WTC11 (cell line): ENCODE measurements around the gene CGB7. TPM values are rescaled to one million over a fixed set of nuclear protein-coding genes. Genes with fewer than 3 reads are reported as not detected.

Source experiments
- ATAC-seq: fragments of 200-7000 bp; cut with Tn5 transposase; 2 replicates; pipeline ENCODE4 v1.10.0; 2021; ENCODE audit warnings: mild to moderate bottlenecking, moderate library complexity
- CTCF ChIA-PET: fragments of 300-600 bp; sonication (Branson Sonifier 250); formaldehyde crosslinking; loops from one replicate; lab custom pipeline; 2021; ENCODE audit warnings: antibody characterized with exemption; lab: Charles Lee
- POLR2A ChIA-PET: fragments of 350-600 bp; sonication (Branson Sonifier 250); formaldehyde crosslinking; loops from one replicate; lab custom pipeline; 2021; ENCODE audit warnings: antibody characterized with exemption; lab: Charles Lee
- DNase-seq: peaks from one replicate; pipeline ENCODE4 v3.0.0; 2021; ENCODE audit warnings: low spot score
- H3K27ac Mint-ChIP-seq: 2 replicates; pipeline ENCODE4 v1.8.0; 2021; ENCODE audit warnings: mixed read lengths
- H3K27me3 Mint-ChIP-seq: 2 replicates; pipeline ENCODE4 v1.8.0; 2021; ENCODE audit warnings: low read depth, mild to moderate bottlenecking, moderate library complexity, mixed read lengths
- H3K36me3 Mint-ChIP-seq: 2 replicates; pipeline ENCODE4 v1.8.0; 2021; ENCODE audit warnings: mixed read lengths
- H3K4me1 Mint-ChIP-seq: 2 replicates; pipeline ENCODE4 v1.8.0; 2022; ENCODE audit warnings: mixed read lengths
- H3K4me3 Mint-ChIP-seq: 2 replicates; pipeline ENCODE4 v1.8.0; 2021; ENCODE audit warnings: mild to moderate bottlenecking, moderate library complexity, mixed read lengths
- H3K9me3 Mint-ChIP-seq: 2 replicates; pipeline ENCODE4 v1.8.0; 2021; ENCODE audit warnings: mixed read lengths
- ATF3 ChIP-seq: sonication (generic); formaldehyde crosslinking; conservative IDR thresholded peaks from 2 replicates; pipeline ENCODE4 v1.8.1; 2022; ENCODE audit warnings: mild to moderate bottlenecking, missing genetic modification reagents
- CREB1 ChIP-seq: sonication (generic); formaldehyde crosslinking; IDR thresholded peaks from 2 replicates; pipeline ENCODE4 v1.8.0; 2023; ENCODE audit warnings: mild to moderate bottlenecking, missing genetic modification reagents
- E2F4 ChIP-seq: sonication (generic); formaldehyde crosslinking; IDR thresholded peaks from 2 replicates; pipeline ENCODE4 v1.8.1; 2022; ENCODE audit warnings: low read depth, mild to moderate bottlenecking, moderate library complexity, missing genetic modification reagents, borderline replicate concordance
- ESRRA ChIP-seq: sonication (generic); formaldehyde crosslinking; IDR thresholded peaks from 2 replicates; pipeline ENCODE4 v1.8.1; 2022; ENCODE audit warnings: mild to moderate bottlenecking, missing genetic modification reagents, borderline replicate concordance
- ETV6 ChIP-seq: sonication (generic); formaldehyde crosslinking; IDR thresholded peaks from 2 replicates; pipeline ENCODE4 v1.8.1; 2022; ENCODE audit warnings: mild to moderate bottlenecking, missing genetic modification reagents
- FOXP1 ChIP-seq: sonication (generic); formaldehyde crosslinking; IDR thresholded peaks from 2 replicates; pipeline ENCODE4 v1.8.0; 2022; ENCODE audit warnings: missing genetic modification reagents, mild to moderate bottlenecking, moderate library complexity, borderline replicate concordance
- JAZF1 ChIP-seq: fragments of 250-450 bp; sonication (Bioruptor Pico); IDR thresholded peaks from 2 replicates; pipeline ENCODE4 v1.9.0; 2021; ENCODE audit warnings: moderate library complexity, mild to moderate bottlenecking, inconsistent platforms
- JUN ChIP-seq: sonication (generic); formaldehyde crosslinking; IDR thresholded peaks from 2 replicates; pipeline ENCODE4 v1.8.0; 2023; ENCODE audit warnings: mild to moderate bottlenecking, missing genetic modification reagents
- NFYB ChIP-seq: sonication (generic); formaldehyde crosslinking; conservative IDR thresholded peaks from 2 replicates; pipeline ENCODE4 v1.8.0; 2022; ENCODE audit warnings: low read depth, missing genetic modification reagents
- NR2C2 ChIP-seq: sonication (generic); formaldehyde crosslinking; IDR thresholded peaks from 2 replicates; pipeline ENCODE4 v1.8.0; 2022; ENCODE audit warnings: mild to moderate bottlenecking, missing genetic modification reagents
- NR3C1 ChIP-seq: sonication (generic); formaldehyde crosslinking; conservative IDR thresholded peaks from 2 replicates; pipeline ENCODE4 v1.8.1; 2023; ENCODE audit warnings: low read depth, mild to moderate bottlenecking, missing genetic modification reagents
- SMAD3 ChIP-seq: sonication (generic); formaldehyde crosslinking; IDR thresholded peaks from 2 replicates; pipeline ENCODE4 v1.8.0; 2022; ENCODE audit warnings: missing genetic modification reagents, mild to moderate bottlenecking, borderline replicate concordance
- TEAD1 ChIP-seq: sonication (generic); formaldehyde crosslinking; IDR thresholded peaks from 2 replicates; pipeline ENCODE4 v1.8.0; 2022; ENCODE audit warnings: mild to moderate bottlenecking, missing genetic modification reagents
- USF2 ChIP-seq: sonication (generic); formaldehyde crosslinking; IDR thresholded peaks from 2 replicates; pipeline ENCODE4 v1.8.1; 2023; ENCODE audit warnings: mild to moderate bottlenecking, missing genetic modification reagents, moderate library complexity
- ZMAT4 ChIP-seq: fragments of 250-450 bp; sonication (Bioruptor Pico); IDR thresholded peaks from 2 replicates; pipeline ENCODE4 v1.9.0; 2021; ENCODE audit warnings: mild to moderate bottlenecking
- ZNF263 ChIP-seq: sonication (generic); formaldehyde crosslinking; IDR thresholded peaks from 2 replicates; pipeline ENCODE4 v1.8.1; 2022; ENCODE audit warnings: low read depth, mild to moderate bottlenecking, moderate library complexity, missing genetic modification reagents
- ZNF317 ChIP-seq: sonication (generic); formaldehyde crosslinking; IDR thresholded peaks from 2 replicates; pipeline ENCODE4 v1.8.1; 2023; ENCODE audit warnings: low read depth, mild to moderate bottlenecking, moderate library complexity, missing genetic modification reagents, borderline replicate concordance
- ZNF425 ChIP-seq: fragments of 250-450 bp; sonication (Bioruptor Pico); conservative IDR thresholded peaks from 2 replicates; pipeline ENCODE4 v1.9.0; 2021; ENCODE audit warnings: mild to moderate bottlenecking
- ZSCAN18 ChIP-seq: fragments of 250-450 bp; sonication (Bioruptor Pico); IDR thresholded peaks from 2 replicates; pipeline ENCODE4 v2.1.2; 2022; ENCODE audit warnings: mild to moderate bottlenecking, moderate library complexity
- total RNA-seq: library from RNA; stranded (reverse); gene quantifications from 3 replicates; pipeline ENCODE4 v1.2.3, GENCODE V29; 2021
- TF ChIP-seq, protein P1 (sequence below): sonication (generic); formaldehyde crosslinking; IDR thresholded peaks from 2 replicates; pipeline ENCODE4 v1.8.1; 2023; ENCODE audit warnings: mild to moderate bottlenecking, moderate library complexity, missing genetic modification reagents
- TF ChIP-seq, protein P2 (sequence below): sonication (generic); formaldehyde crosslinking; IDR thresholded peaks from 2 replicates; pipeline ENCODE4 v1.8.0; 2023; ENCODE audit warnings: mild to moderate bottlenecking, missing genetic modification reagents
- TF ChIP-seq, protein P3 (sequence below): sonication (generic); formaldehyde crosslinking; IDR thresholded peaks from 2 replicates; pipeline ENCODE4 v1.8.1; 2022; ENCODE audit warnings: mild to moderate bottlenecking, moderate library complexity, missing genetic modification reagents
- TF ChIP-seq, protein P4 (sequence below): sonication (generic); formaldehyde crosslinking; IDR thresholded peaks from 2 replicates; pipeline ENCODE4 v1.8.0; 2022; ENCODE audit warnings: mild to moderate bottlenecking, missing genetic modification reagents

CGB7 gene
- total RNA-seq, 1 experiment from 2014 or later = 1.6 TPM

DNA sequence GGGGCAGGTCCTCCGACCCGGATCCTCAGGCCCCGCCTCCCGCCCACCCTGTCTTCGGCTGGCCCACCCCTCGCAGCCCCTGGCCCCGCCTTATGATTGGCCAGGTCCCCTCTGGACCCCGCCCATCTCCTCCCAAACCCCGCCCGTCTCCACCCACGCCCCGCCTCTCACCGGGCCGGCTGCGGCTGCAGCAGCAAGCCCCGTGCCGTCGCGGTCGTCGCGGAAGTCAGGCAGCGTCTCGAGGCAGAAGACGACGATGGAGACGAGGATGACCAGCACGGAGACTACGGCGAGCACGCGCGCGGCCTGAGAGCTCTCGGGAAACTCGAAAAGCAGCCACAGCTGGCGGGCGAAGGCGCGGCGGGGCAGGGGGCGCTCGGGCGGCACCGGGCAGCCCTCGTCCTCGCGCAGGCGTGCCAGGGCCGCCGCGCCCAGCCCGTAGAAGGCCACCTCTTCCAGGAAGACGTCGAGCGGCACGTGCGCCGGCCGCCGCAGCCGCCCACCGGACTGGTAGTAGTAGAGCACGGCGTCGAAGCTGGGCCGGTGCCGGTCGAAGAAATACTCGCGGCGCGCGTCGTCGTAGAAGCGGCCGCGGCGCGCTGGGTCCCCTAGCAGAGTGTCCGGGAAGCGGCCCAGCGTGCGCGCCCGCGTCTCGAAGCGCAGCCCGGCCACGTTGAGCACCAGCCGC, 14.5 kb upstream of the CGB7 start:
- H3K4me3 Mint-ChIP-seq = peak overlapping the region; percentile 71
- CTCF ChIA-PET = interaction anchor here (1.3 to 3.3 kb wide), 2 partner anchors 16 to 26 kb away, joined by 3 to 10 read pairs; no protein-coding TSS in a partner anchor
- no peaks in the 10 kb centered on the region; the same call in 1 of the 2 replicates for H3K36me3 Mint-ChIP-seq
- peaks cover 12% of the 10 kb centered on the region for H3K4me1 Mint-ChIP-seq
- H3K9me3 Mint-ChIP-seq = peaks cover 8% of the 10 kb centered on the region
- peak; percentile 94 for DNase-seq
- H3K27ac Mint-ChIP-seq = no peak overlapping the region
- POLR2A ChIA-PET = no interaction called here
- peak; percentile 91 for ATAC-seq
- peaks cover 89% of the 10 kb centered on the region for H3K27me3 Mint-ChIP-seq
- TF ChIP-seq, protein P1, sequence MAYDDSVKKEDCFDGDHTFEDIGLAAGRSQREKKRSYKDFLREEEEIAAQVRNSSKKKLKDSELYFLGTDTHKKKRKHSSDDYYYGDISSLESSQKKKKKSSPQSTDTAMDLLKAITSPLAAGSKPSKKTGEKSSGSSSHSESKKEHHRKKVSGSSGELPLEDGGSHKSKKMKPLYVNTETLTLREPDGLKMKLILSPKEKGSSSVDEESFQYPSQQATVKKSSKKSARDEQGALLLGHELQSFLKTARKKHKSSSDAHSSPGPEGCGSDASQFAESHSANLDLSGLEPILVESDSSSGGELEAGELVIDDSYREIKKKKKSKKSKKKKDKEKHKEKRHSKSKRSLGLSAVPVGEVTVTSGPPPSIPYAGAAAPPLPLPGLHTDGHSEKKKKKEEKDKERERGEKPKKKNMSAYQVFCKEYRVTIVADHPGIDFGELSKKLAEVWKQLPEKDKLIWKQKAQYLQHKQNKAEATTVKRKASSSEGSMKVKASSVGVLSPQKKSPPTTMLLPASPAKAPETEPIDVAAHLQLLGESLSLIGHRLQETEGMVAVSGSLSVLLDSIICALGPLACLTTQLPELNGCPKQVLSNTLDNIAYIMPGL = peak; percentile 69; the same call in 1 of the 2 replicates
- TF ChIP-seq SMAD3 (CRISPR knock-in tag) (peak; percentile 60; the same call in 1 of the 2 replicates), FOXP1 (CRISPR knock-in tag) (peak; percentile 98), ZMAT4 (CRISPR knock-in tag) (no peak), NR3C1 (CRISPR knock-in tag) (peak; percentile 85; the same call in 1 of the 2 replicates), CREB1 (CRISPR knock-in tag) (0 out of 2 replicates have a peak, but pooled peaks have one; percentile 33), ZNF425 (no peak), NR2C2 (CRISPR knock-in tag) (peak; percentile 69; the same call in 1 of the 2 replicates), NFYB (CRISPR knock-in tag) (peak; percentile 9; the same call in 1 of the 2 replicates), ZNF317 (CRISPR knock-in tag) (0 out of 2 replicates have a peak, but pooled peaks have one; percentile 9), ETV6 (CRISPR knock-in tag) (peak; percentile 93), USF2 (peak; percentile 48), ZSCAN18 (CRISPR knock-in tag) (no peak), E2F4 (peak; percentile 90), ATF3 (no peak), JAZF1 (CRISPR knock-in tag) (no peak), ZNF263 (CRISPR knock-in tag) (peak; percentile 55; the same call in 1 of the 2 replicates), JUN (CRISPR knock-in tag) (peak; percentile 98), ESRRA (CRISPR knock-in tag) (peak; percentile 93; the same call in 1 of the 2 replicates), TEAD1 (CRISPR knock-in tag) (peak; percentile 97)
- TF ChIP-seq, protein P2, sequence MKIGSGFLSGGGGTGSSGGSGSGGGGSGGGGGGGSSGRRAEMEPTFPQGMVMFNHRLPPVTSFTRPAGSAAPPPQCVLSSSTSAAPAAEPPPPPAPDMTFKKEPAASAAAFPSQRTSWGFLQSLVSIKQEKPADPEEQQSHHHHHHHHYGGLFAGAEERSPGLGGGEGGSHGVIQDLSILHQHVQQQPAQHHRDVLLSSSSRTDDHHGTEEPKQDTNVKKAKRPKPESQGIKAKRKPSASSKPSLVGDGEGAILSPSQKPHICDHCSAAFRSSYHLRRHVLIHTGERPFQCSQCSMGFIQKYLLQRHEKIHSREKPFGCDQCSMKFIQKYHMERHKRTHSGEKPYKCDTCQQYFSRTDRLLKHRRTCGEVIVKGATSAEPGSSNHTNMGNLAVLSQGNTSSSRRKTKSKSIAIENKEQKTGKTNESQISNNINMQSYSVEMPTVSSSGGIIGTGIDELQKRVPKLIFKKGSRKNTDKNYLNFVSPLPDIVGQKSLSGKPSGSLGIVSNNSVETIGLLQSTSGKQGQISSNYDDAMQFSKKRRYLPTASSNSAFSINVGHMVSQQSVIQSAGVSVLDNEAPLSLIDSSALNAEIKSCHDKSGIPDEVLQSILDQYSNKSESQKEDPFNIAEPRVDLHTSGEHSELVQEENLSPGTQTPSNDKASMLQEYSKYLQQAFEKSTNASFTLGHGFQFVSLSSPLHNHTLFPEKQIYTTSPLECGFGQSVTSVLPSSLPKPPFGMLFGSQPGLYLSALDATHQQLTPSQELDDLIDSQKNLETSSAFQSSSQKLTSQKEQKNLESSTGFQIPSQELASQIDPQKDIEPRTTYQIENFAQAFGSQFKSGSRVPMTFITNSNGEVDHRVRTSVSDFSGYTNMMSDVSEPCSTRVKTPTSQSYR (CRISPR knock-in tag) = peak; percentile 81; the same call in 1 of the 2 replicates
- TF ChIP-seq, protein P3, sequence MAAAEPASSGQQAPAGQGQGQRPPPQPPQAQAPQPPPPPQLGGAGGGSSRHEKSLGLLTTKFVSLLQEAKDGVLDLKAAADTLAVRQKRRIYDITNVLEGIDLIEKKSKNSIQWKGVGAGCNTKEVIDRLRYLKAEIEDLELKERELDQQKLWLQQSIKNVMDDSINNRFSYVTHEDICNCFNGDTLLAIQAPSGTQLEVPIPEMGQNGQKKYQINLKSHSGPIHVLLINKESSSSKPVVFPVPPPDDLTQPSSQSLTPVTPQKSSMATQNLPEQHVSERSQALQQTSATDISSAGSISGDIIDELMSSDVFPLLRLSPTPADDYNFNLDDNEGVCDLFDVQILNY (CRISPR knock-in tag) = peak; percentile 95
- TF ChIP-seq, protein P4, sequence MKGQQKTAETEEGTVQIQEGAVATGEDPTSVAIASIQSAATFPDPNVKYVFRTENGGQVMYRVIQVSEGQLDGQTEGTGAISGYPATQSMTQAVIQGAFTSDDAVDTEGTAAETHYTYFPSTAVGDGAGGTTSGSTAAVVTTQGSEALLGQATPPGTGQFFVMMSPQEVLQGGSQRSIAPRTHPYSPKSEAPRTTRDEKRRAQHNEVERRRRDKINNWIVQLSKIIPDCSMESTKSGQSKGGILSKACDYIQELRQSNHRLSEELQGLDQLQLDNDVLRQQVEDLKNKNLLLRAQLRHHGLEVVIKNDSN (CRISPR knock-in tag) = peak; percentile 65; the same call in 1 of the 2 replicates
